Activated T-cell treated with anti-CD3 and anti-CD28 coated beads, Interleukin-2, amount 50 U/mL, for 72 hours (primary cell): ENCODE measurements around the gene DGKB. TPM values are rescaled to one million over a fixed set of nuclear protein-coding genes. Genes with fewer than 3 reads are reported as not detected.

Source experiments
- ATAC-seq, 2 donors: fragments of 150-1000 bp; cut with Tn5 transposase; replicated peaks in 1 of 2; 2 replicates each; pipeline ENCODE4 v1.10.0; 2021; ENCODE audit warnings: moderate library complexity in 2 of 2, mild to moderate bottlenecking in 1 of 2
- DNase-seq, 2 donors: peaks; one replicate each; pipeline ENCODE4 v3.0.0; 2021 to 2022; ENCODE audit warnings: mixed read lengths in 1 of 2
- H3K27ac Mint-ChIP-seq: one replicate; pipeline ENCODE4 v1.8.0; 2022; ENCODE audit warnings: mild to moderate bottlenecking, moderate library complexity, mixed read lengths
- H3K27me3 Mint-ChIP-seq: one replicate; pipeline ENCODE4 v1.8.0; 2022; ENCODE audit warnings: low read depth, mixed read lengths
- H3K36me3 Mint-ChIP-seq, 2 donors: one replicate each; pipeline ENCODE4 v1.8.0; 2022; ENCODE audit warnings: mixed read lengths in 2 of 2, mild to moderate bottlenecking in 1 of 2; ENCODE audit not compliant: insufficient read depth in 2 of 2
- H3K4me1 Mint-ChIP-seq: one replicate; pipeline ENCODE4 v1.8.0; 2022; ENCODE audit warnings: low read depth, mixed read lengths
- H3K4me3 Mint-ChIP-seq, 2 donors: one replicate each; pipeline ENCODE4 v1.8.0; 2022; ENCODE audit warnings: mild to moderate bottlenecking in 2 of 2, mixed read lengths in 2 of 2, moderate library complexity in 2 of 2
- H3K9me3 Mint-ChIP-seq, 2 donors: one replicate each; pipeline ENCODE4 v1.8.0; 2022; ENCODE audit warnings: mixed read lengths in 2 of 2
- total RNA-seq, 2 donors: library from RNA; stranded (reverse); gene quantifications; one replicate each; pipeline ENCODE4 v1.2.3, GENCODE V29; 2022

The DGKB gene
- total RNA-seq, 2 donors from 2014 or later = not detected

DNA sequence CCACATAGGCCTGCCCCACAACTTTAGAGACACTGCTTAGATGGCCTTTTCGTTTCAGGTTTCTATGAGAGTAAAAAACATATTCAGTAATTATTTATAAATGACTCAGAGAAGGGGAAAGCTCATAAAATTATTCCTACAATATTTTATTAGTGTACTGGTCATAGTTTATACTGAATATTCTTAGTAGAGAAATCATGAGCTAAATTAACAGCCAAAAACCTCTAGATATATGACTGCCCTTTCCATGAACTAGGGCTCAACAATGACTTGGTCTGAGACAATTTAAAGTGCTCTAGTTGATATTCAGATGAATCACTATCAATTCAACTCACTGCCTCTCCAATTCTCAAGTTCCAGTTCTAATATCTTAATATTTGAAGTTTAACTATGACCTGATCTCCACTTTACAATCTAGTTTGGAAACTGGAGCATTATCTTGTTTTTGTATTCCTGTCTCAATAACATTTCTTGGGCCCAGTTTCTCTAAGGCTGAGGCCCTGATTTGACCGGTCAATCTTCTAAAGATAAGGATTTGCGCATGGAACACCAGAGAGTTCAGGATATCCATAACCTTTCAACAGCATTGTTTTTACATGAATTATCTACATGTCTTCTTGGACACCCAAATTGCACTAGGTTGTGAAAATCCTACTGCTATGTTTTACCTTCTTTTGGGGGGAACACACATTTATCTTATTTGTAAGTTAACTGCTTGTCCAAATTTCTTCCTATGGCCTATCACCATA, 141.6 kb downstream of the DGKB start:
- DNase-seq = no peak
- H3K9me3 Mint-ChIP-seq = peaks cover 0 to 11% of the 10 kb centered on the region in 2 donors
- no peak for ATAC-seq
- H3K4me1 Mint-ChIP-seq = no peaks in the 10 kb centered on the region
- no peak overlapping the region for H3K4me3 Mint-ChIP-seq
- H3K36me3 Mint-ChIP-seq = no peaks in the 10 kb centered on the region
- no peaks in the 10 kb centered on the region for H3K27me3 Mint-ChIP-seq
- no peak overlapping the region for H3K27ac Mint-ChIP-seq

GRCh38 chr7:14759785-14760184, 142.8 kb downstream of the DGKB start:
- no peaks in the 10 kb centered on the region for H3K4me1 Mint-ChIP-seq
- no peaks in the 10 kb centered on the region for H3K27me3 Mint-ChIP-seq
- no peaks in the 10 kb centered on the region for H3K36me3 Mint-ChIP-seq
- no peak overlapping the region for H3K27ac Mint-ChIP-seq
- DNase-seq (no peak), ATAC-seq (no peak)
- H3K4me3 Mint-ChIP-seq = no peak overlapping the region
- peaks cover 0 to 11% of the 10 kb centered on the region in 2 donors for H3K9me3 Mint-ChIP-seq

- DNase-seq (no peak), ATAC-seq (no peak)
- Mint-ChIP-seq H3K27me3 (no peaks in the 10 kb centered on the region), H3K27ac (no peak overlapping the region), H3K4me3 (no peak overlapping the region), H3K9me3 (peaks cover 0 to 4% of the 10 kb centered on the region in 2 donors), H3K36me3 (no peaks in the 10 kb centered on the region), H3K4me1 (no peaks in the 10 kb centered on the region)
Measured at GRCh38 chr7:14754631-14755030, 147.9 kb downstream of the DGKB start.

GRCh38 chr7:14752301-14752700, 150.2 kb downstream of the DGKB start:
- Mint-ChIP-seq H3K4me3 (no peak overlapping the region), H3K9me3 (no peaks in the 10 kb centered on the region), H3K4me1 (no peaks in the 10 kb centered on the region), H3K27ac (no peak overlapping the region), H3K36me3 (no peaks in the 10 kb centered on the region), H3K27me3 (no peaks in the 10 kb centered on the region)
- DNase-seq = no peak
- no peak for ATAC-seq

GRCh38 chr7:14751461-14751860, 151.1 kb downstream of the DGKB start:
- Mint-ChIP-seq H3K4me3 (no peak overlapping the region), H3K9me3 (no peaks in the 10 kb centered on the region), H3K27me3 (no peaks in the 10 kb centered on the region), H3K27ac (no peak overlapping the region), H3K36me3 (no peaks in the 10 kb centered on the region), H3K4me1 (no peaks in the 10 kb centered on the region)
- DNase-seq = no peak
- ATAC-seq = no peak

- ATAC-seq (no peak), DNase-seq (no peak)
- no peak overlapping the region for H3K27ac Mint-ChIP-seq
- H3K4me1 Mint-ChIP-seq = no peaks in the 10 kb centered on the region
- H3K9me3 Mint-ChIP-seq = peaks cover 0 to 2% of the 10 kb centered on the region in 2 donors
- H3K27me3 Mint-ChIP-seq = no peaks in the 10 kb centered on the region
- no peaks in the 10 kb centered on the region for H3K36me3 Mint-ChIP-seq
- no peak overlapping the region for H3K4me3 Mint-ChIP-seq
Measured at GRCh38 chr7:14748461-14748860, 154.1 kb downstream of the DGKB start.

DNA sequence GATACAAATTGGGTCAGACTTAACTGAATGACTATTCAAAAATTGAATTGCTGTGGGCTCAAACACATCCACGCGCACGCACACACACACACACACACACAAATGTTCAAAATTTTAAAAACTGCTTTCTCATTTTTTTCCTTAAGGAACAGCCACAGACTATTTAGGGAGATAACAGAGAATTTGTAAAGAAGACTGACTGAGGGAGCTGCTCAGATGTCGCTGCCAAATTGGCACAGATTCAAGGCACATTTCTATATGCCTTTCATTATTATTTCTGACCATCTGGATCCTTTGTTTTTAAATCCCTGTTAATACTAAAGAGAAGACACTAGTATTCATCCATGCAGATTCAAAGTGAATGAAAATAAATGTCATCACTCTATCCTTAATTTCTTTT, 154.8 kb downstream of the DGKB start:
- Mint-ChIP-seq H3K4me1 (no peaks in the 10 kb centered on the region), H3K36me3 (no peaks in the 10 kb centered on the region), H3K27me3 (no peaks in the 10 kb centered on the region), H3K27ac (no peak overlapping the region), H3K4me3 (no peak overlapping the region), H3K9me3 (peaks cover 0 to 2% of the 10 kb centered on the region in 2 donors)
- DNase-seq (no peak), ATAC-seq (no peak)

- DNase-seq (no peak), ATAC-seq (no peak)
- H3K36me3 Mint-ChIP-seq = no peaks in the 10 kb centered on the region
- peaks cover 1 to 2% of the 10 kb centered on the region in 2 donors for H3K9me3 Mint-ChIP-seq
- H3K27ac Mint-ChIP-seq = no peak overlapping the region
- no peak overlapping the region for H3K4me3 Mint-ChIP-seq
- H3K4me1 Mint-ChIP-seq = no peaks in the 10 kb centered on the region
- H3K27me3 Mint-ChIP-seq = no peaks in the 10 kb centered on the region
Measured at GRCh38 chr7:14745076-14745475, 157.5 kb downstream of the DGKB start.

- DNase-seq = no peak
- H3K9me3 Mint-ChIP-seq = peaks cover under 1 to 1% of the 10 kb centered on the region in 2 donors
- no peaks in the 10 kb centered on the region for H3K36me3 Mint-ChIP-seq
- no peaks in the 10 kb centered on the region for H3K27me3 Mint-ChIP-seq
- no peak overlapping the region for H3K27ac Mint-ChIP-seq
- H3K4me3 Mint-ChIP-seq = no peak overlapping the region
- no peak for ATAC-seq
- H3K4me1 Mint-ChIP-seq = no peaks in the 10 kb centered on the region
Measured at GRCh38 chr7:14740606-14741005, 161.9 kb downstream of the DGKB start.

DNA sequence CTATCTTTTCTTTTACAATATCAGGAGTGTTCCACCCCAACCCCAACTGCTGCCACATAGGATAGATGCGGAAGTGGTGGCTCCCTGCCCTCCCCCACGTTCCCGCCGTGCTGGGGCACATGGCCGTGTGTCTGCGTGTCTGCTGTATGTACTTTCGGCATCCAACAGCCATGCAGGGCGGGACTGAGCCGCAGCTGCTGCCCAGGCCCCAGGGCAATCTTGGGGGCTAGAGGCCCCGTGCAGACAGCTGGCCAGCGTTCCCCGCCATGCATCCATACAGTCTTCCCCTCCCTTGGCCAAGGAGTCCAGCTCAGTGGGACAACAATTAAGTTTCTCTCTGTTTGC, 162.7 kb downstream of the DGKB start:
- DNase-seq = no peak
- Mint-ChIP-seq H3K36me3 (no peaks in the 10 kb centered on the region), H3K9me3 (peaks cover 0 to 1% of the 10 kb centered on the region in 2 donors), H3K27ac (no peak overlapping the region), H3K27me3 (no peaks in the 10 kb centered on the region), H3K4me1 (no peaks in the 10 kb centered on the region), H3K4me3 (no peak overlapping the region)
- no peak for ATAC-seq

DNA sequence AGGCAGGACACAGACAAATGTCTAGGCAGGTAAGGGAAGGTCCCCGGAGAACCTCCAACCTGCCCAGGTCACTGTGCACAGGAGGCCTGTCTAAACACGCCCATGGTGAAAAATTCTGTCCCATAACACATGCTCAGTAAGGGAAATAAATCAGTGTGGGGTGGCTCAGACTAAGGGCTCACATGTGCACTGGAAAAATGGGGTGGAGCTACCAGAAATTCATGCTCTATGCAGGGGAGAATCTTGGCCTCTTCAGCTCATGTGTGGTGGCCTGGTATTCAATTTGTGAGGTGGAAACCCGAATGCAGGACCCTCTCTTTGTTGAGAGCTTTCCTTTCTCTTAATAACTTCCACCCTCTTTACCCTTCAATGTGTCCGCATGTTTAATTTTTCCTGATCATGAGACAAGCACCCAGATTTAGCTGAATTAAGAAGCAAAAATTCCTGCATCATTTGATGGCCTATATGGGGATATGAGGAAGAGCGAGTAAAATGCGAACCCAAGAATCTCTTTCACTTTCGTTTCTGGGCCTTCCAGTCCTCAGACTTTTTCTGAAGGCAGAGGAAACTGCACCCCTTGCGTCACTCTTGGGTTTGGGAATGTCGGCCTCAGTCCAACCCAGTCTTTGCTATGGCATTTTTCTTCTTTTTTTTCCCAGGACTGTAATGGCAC, 163.2 kb downstream of the DGKB start:
- H3K9me3 Mint-ChIP-seq = peaks cover 0 to 1% of the 10 kb centered on the region in 2 donors
- no peak for ATAC-seq
- no peak for DNase-seq
- no peak overlapping the region for H3K27ac Mint-ChIP-seq
- no peaks in the 10 kb centered on the region for H3K4me1 Mint-ChIP-seq
- H3K4me3 Mint-ChIP-seq = no peak overlapping the region
- H3K36me3 Mint-ChIP-seq = no peaks in the 10 kb centered on the region
- no peaks in the 10 kb centered on the region for H3K27me3 Mint-ChIP-seq

GRCh38 chr7:14738086-14738485, 164.5 kb downstream of the DGKB start:
- H3K4me3 Mint-ChIP-seq = no peak overlapping the region
- no peaks in the 10 kb centered on the region for H3K27me3 Mint-ChIP-seq

GRCh38 chr7:14734839-14735321, 167.7 kb downstream of the DGKB start:
- DNase-seq = no peak
- no peaks in the 10 kb centered on the region for H3K4me1 Mint-ChIP-seq
- ATAC-seq = no peak
- H3K27me3 Mint-ChIP-seq = no peaks in the 10 kb centered on the region
- peaks cover 0 to 2% of the 10 kb centered on the region in 2 donors for H3K36me3 Mint-ChIP-seq
- H3K27ac Mint-ChIP-seq = no peak overlapping the region
- peaks cover 0 to 3% of the 10 kb centered on the region in 2 donors for H3K9me3 Mint-ChIP-seq
- no peak overlapping the region for H3K4me3 Mint-ChIP-seq

More at GRCh38 chr7:14738086-14738485, 164.5 kb downstream of the DGKB start:
- H3K9me3 Mint-ChIP-seq = peaks cover 0 to 3% of the 10 kb centered on the region in 2 donors
- DNase-seq (no peak), ATAC-seq (no peak)
- peaks cover 0 to 2% of the 10 kb centered on the region in 2 donors for H3K36me3 Mint-ChIP-seq
- H3K27ac Mint-ChIP-seq = no peak overlapping the region
- H3K4me1 Mint-ChIP-seq = no peaks in the 10 kb centered on the region
